ENCODE measurements around the gene ANGEL1. TPM values are rescaled to one million over a fixed set of nuclear protein-coding genes. Genes with fewer than 3 reads are reported as not detected.

Gene ANGEL1
- total and polyA plus RNA-seq, 3 donors from 2014 or later, result 126 to 150 (median 132) TPM

DNA sequence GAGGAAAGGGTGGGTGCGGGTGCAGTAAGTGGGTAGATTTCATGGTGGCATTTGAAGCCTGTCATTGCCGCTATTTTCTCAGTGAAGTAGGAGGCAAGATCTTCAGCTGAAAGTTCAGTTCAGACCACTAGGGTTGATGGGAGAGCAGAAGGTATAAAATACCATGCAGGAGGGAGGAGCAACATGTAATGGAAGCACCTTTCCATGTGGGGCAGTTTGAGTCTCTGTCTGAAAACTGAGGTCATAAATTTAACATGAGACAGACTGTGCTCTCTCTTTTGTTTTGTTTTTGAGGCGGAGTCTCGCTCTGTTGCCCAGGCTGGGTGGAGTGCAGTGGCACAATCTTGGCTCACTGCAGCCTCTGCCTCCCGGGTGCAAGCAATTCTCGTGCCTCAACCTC, 36.2 kb upstream of the ANGEL1 start:
- H3K9me3 ChIP-seq, result no peaks in the 10 kb centered on the region
- no peaks in the 10 kb centered on the region for H3K36me3 ChIP-seq (ENCODE audit: low read depth, missing control alignments)
- TF ChIP-seq, protein P1, sequence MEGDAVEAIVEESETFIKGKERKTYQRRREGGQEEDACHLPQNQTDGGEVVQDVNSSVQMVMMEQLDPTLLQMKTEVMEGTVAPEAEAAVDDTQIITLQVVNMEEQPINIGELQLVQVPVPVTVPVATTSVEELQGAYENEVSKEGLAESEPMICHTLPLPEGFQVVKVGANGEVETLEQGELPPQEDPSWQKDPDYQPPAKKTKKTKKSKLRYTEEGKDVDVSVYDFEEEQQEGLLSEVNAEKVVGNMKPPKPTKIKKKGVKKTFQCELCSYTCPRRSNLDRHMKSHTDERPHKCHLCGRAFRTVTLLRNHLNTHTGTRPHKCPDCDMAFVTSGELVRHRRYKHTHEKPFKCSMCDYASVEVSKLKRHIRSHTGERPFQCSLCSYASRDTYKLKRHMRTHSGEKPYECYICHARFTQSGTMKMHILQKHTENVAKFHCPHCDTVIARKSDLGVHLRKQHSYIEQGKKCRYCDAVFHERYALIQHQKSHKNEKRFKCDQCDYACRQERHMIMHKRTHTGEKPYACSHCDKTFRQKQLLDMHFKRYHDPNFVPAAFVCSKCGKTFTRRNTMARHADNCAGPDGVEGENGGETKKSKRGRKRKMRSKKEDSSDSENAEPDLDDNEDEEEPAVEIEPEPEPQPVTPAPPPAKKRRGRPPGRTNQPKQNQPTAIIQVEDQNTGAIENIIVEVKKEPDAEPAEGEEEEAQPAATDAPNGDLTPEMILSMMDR (IDR thresholded peaks at IDR 0.05), result no peak
- no peak for TF ChIP-seq POLR2A (IDR thresholded peaks at IDR 0.05)
- H3K27me3 ChIP-seq, result no peaks in the 10 kb centered on the region
- no peak for DNase-seq
- intact Hi-C loops (cut with DNase I; ENCODE audit: low total_unique reads), result no loop called here
- H3K4me3 ChIP-seq, result no peak overlapping the region
- H3K27ac ChIP-seq, result no peak overlapping the region
- H3K4me1 ChIP-seq, result no peaks in the 10 kb centered on the region
- 80 to 86% methylated on average over 5 to 6 of the region's 6 CpGs for WGBS, 2 donors

DNA sequence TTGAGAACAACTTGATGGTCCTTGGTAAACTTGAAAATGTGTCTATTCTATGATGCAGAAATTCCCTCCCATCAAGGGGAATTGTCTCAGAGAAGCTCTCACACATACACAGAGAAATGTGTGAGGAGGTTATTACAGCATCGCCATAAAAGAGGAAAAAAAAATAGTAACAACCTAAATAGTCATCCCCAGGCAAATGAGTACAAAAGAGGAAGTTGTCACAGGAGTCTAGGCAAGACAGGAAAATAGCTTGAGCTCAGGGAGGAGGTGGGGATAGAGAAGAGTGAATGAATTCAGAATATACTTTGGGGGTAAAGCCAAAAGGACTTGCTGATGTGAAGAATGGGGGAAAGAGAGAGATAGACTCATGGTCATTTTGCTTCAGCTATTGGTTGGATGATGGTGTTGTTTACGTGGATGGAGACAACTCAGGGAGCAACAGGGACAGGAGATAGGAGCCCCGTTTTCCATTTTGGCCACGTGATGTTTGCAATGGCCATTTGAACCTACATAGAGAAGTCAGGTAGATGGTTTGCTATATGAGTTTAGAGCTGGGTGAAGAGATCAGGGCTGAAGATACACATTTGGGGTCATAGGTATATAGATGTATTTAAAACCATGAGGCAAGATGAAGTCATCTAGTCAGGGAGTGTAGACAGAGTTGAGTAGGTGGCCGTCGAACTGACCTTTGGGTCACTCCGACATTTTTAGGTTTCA, 33.8 kb upstream of the ANGEL1 start:
- WGBS, 2 donors, result 80 to 89% methylated on average over 7 of the region's 7 CpGs
- H3K36me3 ChIP-seq (ENCODE audit: low read depth, missing control alignments), result no peaks in the 10 kb centered on the region
- intact Hi-C loops (cut with DNase I; ENCODE audit: low total_unique reads), result no loop called here
- no peaks in the 10 kb centered on the region for H3K4me1 ChIP-seq
- no peaks in the 10 kb centered on the region for H3K9me3 ChIP-seq
- DNase-seq, result no peak
- H3K4me3 ChIP-seq, result no peak overlapping the region
- no peak overlapping the region for H3K27ac ChIP-seq
- no peaks in the 10 kb centered on the region for H3K27me3 ChIP-seq
- TF ChIP-seq POLR2A (IDR thresholded peaks at IDR 0.05), result no peak
- TF ChIP-seq, protein P1 (IDR thresholded peaks at IDR 0.05), result no peak

DNA sequence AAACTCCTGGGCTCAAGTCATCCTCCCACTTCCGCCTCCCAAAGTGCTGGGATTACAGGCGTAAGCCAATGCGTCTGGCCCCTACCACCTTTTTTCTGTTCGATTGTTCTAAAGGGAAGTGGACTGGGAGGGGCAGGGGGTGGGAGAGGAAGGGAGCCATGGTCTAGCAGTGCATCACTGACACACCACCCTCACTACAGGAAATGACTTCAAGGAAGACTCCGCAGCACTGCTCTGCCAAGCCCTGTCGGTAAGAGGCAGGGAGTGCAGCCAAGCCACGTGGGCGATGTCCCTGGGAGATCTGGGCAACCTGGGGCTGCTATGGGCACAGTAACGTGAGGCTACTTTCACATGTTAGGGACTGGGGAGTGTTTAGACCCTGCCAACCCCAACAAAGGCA, 31.5 kb upstream of the ANGEL1 start:
- intact Hi-C loops (cut with DNase I; ENCODE audit: low total_unique reads), result no loop called here
- TF ChIP-seq, protein P1 (IDR thresholded peaks at IDR 0.05), result peak in 1 of 3 experiments; percentile 24
- TF ChIP-seq POLR2A (IDR thresholded peaks at IDR 0.05), result no peak
- 46 to 75% methylated on average over 4 to 9 of the region's 9 CpGs for WGBS, 2 donors

DNA sequence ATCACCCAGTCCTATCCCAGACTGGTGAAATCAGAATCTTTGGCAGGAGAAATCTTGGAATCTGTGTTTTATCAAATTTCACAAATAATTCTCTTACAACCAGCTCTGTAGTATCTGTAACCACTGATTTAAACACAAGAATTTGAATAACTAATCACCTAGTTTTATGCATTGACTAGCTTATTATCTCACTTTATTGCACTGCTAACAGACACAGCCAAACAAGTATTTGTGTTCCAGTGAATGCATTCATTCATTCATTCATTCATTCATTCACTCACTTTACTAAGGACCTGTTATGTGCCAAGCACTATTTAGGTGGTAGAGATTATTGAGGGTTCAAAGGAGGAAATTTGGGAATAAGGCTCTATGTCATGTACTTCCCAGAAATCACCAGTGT, 29.7 kb upstream of the ANGEL1 start:
- no peaks in the 10 kb centered on the region for H3K4me1 ChIP-seq
- no peak for DNase-seq
- H3K27me3 ChIP-seq, result no peaks in the 10 kb centered on the region
- H3K4me3 ChIP-seq, result no peak overlapping the region
- intact Hi-C loops (cut with DNase I; ENCODE audit: low total_unique reads), result no loop called here
- no peaks in the 10 kb centered on the region for H3K9me3 ChIP-seq
- TF ChIP-seq, protein P1 (IDR thresholded peaks at IDR 0.05), result no peak
- no peak for TF ChIP-seq POLR2A (IDR thresholded peaks at IDR 0.05)
- H3K27ac ChIP-seq, result no peak overlapping the region
- H3K36me3 ChIP-seq (ENCODE audit: low read depth, missing control alignments), result no peaks in the 10 kb centered on the region

More for the DNA sequence above, 31.5 kb upstream of the ANGEL1 start:
- no peaks in the 10 kb centered on the region for H3K27me3 ChIP-seq
- H3K27ac ChIP-seq, result peak overlapping the region in 1 of 2 donors; percentile 30
- H3K36me3 ChIP-seq (ENCODE audit: low read depth, missing control alignments), result no peaks in the 10 kb centered on the region
- H3K4me1 ChIP-seq, result no peaks in the 10 kb centered on the region
- H3K4me3 ChIP-seq, result no peak overlapping the region
- H3K9me3 ChIP-seq, result no peaks in the 10 kb centered on the region
- DNase-seq, result peak; percentile 62

DNA sequence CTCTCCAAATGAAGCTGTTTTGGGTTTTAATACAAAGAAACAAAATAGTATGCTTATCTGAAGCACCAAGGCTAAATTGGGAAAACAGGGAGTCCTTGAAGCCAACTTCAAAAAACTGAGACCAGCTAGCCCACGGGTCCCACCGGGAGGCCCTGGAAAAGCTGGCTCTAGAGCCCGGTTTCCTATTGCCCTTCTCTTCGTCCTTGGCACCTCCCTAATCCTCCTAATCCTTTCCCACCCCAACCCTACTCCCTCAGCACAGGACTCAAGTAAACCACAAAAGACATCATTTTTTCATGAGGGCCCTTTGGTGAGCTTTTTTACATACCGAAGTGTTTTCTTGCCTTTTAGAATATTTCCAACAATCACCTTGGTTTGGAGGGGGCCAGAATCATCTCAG, 24.8 kb upstream of the ANGEL1 start:
- Histone ChIP-seq H3K9me3 (no peaks in the 10 kb centered on the region), H3K36me3 (ENCODE audit: low read depth, missing control alignments) (no peaks in the 10 kb centered on the region), H3K27me3 (no peaks in the 10 kb centered on the region), H3K27ac (peak overlapping the region; percentile 56 to 65), H3K4me3 (no peak overlapping the region), H3K4me1 (peaks cover 4% of the 10 kb centered on the region)
- DNase-seq, result peak; percentile 43
- TF ChIP-seq POLR2A (IDR thresholded peaks at IDR 0.05), result no peak
- TF ChIP-seq, protein P1 (IDR thresholded peaks at IDR 0.05), result no peak
- 27 to 45% methylated on average over 5 of the region's 5 CpGs for WGBS, 2 donors
- intact Hi-C loops (cut with DNase I; ENCODE audit: low total_unique reads), result no loop called here

All from testis (tissue), 3 donors.